OCI-LY1 (cell line): ENCODE measurements around the gene MED15.

ENCODE experiments used
- H2AFZ ChIP-seq: fragments of 200-600 bp; sonication (generic), shearing (Covaris generic); 2 replicates; pipeline ENCODE4 v1.6.0; 2014; ENCODE audit warnings: antibody characterized with exemption, mild to moderate bottlenecking, low read length
- H3F3A ChIP-seq: fragments of 200-600 bp; sonication (generic), shearing (Covaris generic); 2 replicates; pipeline ENCODE4 v1.6.0; 2014; ENCODE audit warnings: mild to moderate bottlenecking, antibody characterized with exemption, low read length, moderate library complexity; ENCODE audit not compliant: insufficient read depth
- H3K27ac ChIP-seq: fragments of 200-600 bp; sonication (generic); 2 replicates; pipeline ENCODE4 v1.5.1; 2014; ENCODE audit warnings: low read length, mixed run types, mild to moderate bottlenecking, low read depth; ENCODE audit not compliant: poor library complexity, severe bottlenecking
- H3K27me3 ChIP-seq: fragments of 200-600 bp; sonication (generic); 2 replicates; pipeline ENCODE4 v1.6.0; 2014; ENCODE audit warnings: antibody characterized with exemption, mild to moderate bottlenecking, low read length, moderate library complexity; ENCODE audit not compliant: insufficient read depth
- H3K36me3 ChIP-seq: fragments of 200-600 bp; sonication (generic); 2 replicates; pipeline ENCODE4 v1.6.1; 2014; ENCODE audit warnings: mild to moderate bottlenecking, antibody characterized with exemption, low read length, moderate library complexity, mixed read lengths; ENCODE audit not compliant: insufficient read depth
- H3K4me1 ChIP-seq: fragments of 200-600 bp; sonication (generic); 2 replicates; pipeline ENCODE4 v1.5.1; 2014; ENCODE audit warnings: mild to moderate bottlenecking, low read length, moderate library complexity; ENCODE audit not compliant: insufficient read depth, severe bottlenecking
- H3K4me2 ChIP-seq: fragments of 200-600 bp; sonication (generic), shearing (Covaris generic); 2 replicates; pipeline ENCODE4 v1.6.1; 2014; ENCODE audit warnings: low read length
- H3K4me3 ChIP-seq: fragments of 200-600 bp; sonication (generic); 2 replicates; pipeline ENCODE4 v1.5.1; 2014; ENCODE audit warnings: low read length, low read depth, mild to moderate bottlenecking, mixed read lengths; ENCODE audit not compliant: poor library complexity, severe bottlenecking
- H3K79me2 ChIP-seq: fragments of 200-600 bp; shearing (Covaris generic); 2 replicates; pipeline ENCODE4 v1.6.1; 2016; ENCODE audit warnings: mixed run types, low read length, mixed read lengths; ENCODE audit not compliant: insufficient read depth
- H3K9ac ChIP-seq: fragments of 200-600 bp; sonication (generic), shearing (Covaris generic); 2 replicates; pipeline ENCODE4 v1.6.1; 2014; ENCODE audit warnings: mild to moderate bottlenecking, low read length, mixed read lengths
- H3K9me2 ChIP-seq: fragments of 200-600 bp; sonication (generic), shearing (Covaris generic); 2 replicates; pipeline ENCODE4 v1.6.1; 2014; ENCODE audit warnings: low read depth, mild to moderate bottlenecking, low read length, mixed read lengths
- H3K9me3 ChIP-seq: fragments of 200-600 bp; shearing (Covaris generic); 2 replicates; pipeline ENCODE4 v1.6.1; 2014; ENCODE audit warnings: low read length, mixed read lengths
- H4K20me1 ChIP-seq: fragments of 200-600 bp; sonication (generic), shearing (Covaris generic); 2 replicates; pipeline ENCODE4 v1.6.0; 2016; ENCODE audit warnings: mild to moderate bottlenecking, low read length; ENCODE audit not compliant: insufficient read depth
- EZH2 ChIP-seq: fragments of 200-600 bp; sonication (generic), shearing (Covaris generic); IDR thresholded peaks from 2 replicates; pipeline ENCODE4 v1.8.0; 2017; ENCODE audit warnings: borderline replicate concordance, mixed run types, mild to moderate bottlenecking, antibody characterized with exemption, low read length, moderate library complexity, mixed read lengths
- TF ChIP-seq, protein P1 (sequence below): fragments of 200-600 bp; sonication (generic), shearing (Covaris generic); IDR thresholded peaks from 2 replicates; pipeline ENCODE4 v1.5.1; 2017; ENCODE audit warnings: mild to moderate bottlenecking, antibody characterized with exemption, low read length, moderate library complexity, mixed read lengths

The MED15 gene

GRCh38 chr22:20577045-20577444, 69.6 kb downstream of the MED15 start:
- Histone ChIP-seq H4K20me1 (no peaks in the 10 kb centered on the region), H3K27ac (no peak overlapping the region), H3K36me3 (peaks cover 63% of the 10 kb centered on the region), H3K9me3 (no peaks in the 10 kb centered on the region), H2AFZ (no peak overlapping the region), H3K4me2 (no peak overlapping the region), H3K79me2 (no peaks in the 10 kb centered on the region), H3K9me2 (no peaks in the 10 kb centered on the region), H3K27me3 (no peaks in the 10 kb centered on the region), H3F3A (no peaks in the 10 kb centered on the region), H3K4me1 (no peaks in the 10 kb centered on the region), H3K4me3 (no peak overlapping the region), H3K9ac (no peak overlapping the region)
- TF ChIP-seq, protein P1, sequence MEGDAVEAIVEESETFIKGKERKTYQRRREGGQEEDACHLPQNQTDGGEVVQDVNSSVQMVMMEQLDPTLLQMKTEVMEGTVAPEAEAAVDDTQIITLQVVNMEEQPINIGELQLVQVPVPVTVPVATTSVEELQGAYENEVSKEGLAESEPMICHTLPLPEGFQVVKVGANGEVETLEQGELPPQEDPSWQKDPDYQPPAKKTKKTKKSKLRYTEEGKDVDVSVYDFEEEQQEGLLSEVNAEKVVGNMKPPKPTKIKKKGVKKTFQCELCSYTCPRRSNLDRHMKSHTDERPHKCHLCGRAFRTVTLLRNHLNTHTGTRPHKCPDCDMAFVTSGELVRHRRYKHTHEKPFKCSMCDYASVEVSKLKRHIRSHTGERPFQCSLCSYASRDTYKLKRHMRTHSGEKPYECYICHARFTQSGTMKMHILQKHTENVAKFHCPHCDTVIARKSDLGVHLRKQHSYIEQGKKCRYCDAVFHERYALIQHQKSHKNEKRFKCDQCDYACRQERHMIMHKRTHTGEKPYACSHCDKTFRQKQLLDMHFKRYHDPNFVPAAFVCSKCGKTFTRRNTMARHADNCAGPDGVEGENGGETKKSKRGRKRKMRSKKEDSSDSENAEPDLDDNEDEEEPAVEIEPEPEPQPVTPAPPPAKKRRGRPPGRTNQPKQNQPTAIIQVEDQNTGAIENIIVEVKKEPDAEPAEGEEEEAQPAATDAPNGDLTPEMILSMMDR, result no peak
- no peak for TF ChIP-seq EZH2

- no peaks in the 10 kb centered on the region for H3K79me2 ChIP-seq
- no peaks in the 10 kb centered on the region for H3K4me1 ChIP-seq
- H3K9me2 ChIP-seq, result no peaks in the 10 kb centered on the region
- H3K9ac ChIP-seq, result no peak overlapping the region
- H3K4me3 ChIP-seq, result no peak overlapping the region
- H2AFZ ChIP-seq, result no peak overlapping the region
- H3F3A ChIP-seq, result no peaks in the 10 kb centered on the region
- H4K20me1 ChIP-seq, result no peaks in the 10 kb centered on the region
- no peaks in the 10 kb centered on the region for H3K9me3 ChIP-seq
- H3K36me3 ChIP-seq, result peaks cover 59% of the 10 kb centered on the region
- no peaks in the 10 kb centered on the region for H3K27me3 ChIP-seq
- H3K4me2 ChIP-seq, result no peak overlapping the region
- H3K27ac ChIP-seq, result no peak overlapping the region
- no peak for TF ChIP-seq EZH2
Observed at GRCh38 chr22:20577549-20577975, 70.2 kb downstream of the MED15 start.

GRCh38 chr22:20578192-20578591, 70.8 kb downstream of the MED15 start:
- no peaks in the 10 kb centered on the region for H3K9me2 ChIP-seq
- no peak overlapping the region for H2AFZ ChIP-seq
- peaks cover 61% of the 10 kb centered on the region for H3K36me3 ChIP-seq
- H3K4me2 ChIP-seq, result no peak overlapping the region
- TF ChIP-seq EZH2, result no peak
- TF ChIP-seq, protein P1, result no peak
- H4K20me1 ChIP-seq, result no peaks in the 10 kb centered on the region
- no peak overlapping the region for H3K4me3 ChIP-seq
- no peaks in the 10 kb centered on the region for H3F3A ChIP-seq
- no peak overlapping the region for H3K27ac ChIP-seq
- no peaks in the 10 kb centered on the region for H3K4me1 ChIP-seq
- H3K27me3 ChIP-seq, result no peaks in the 10 kb centered on the region
- H3K9me3 ChIP-seq, result no peaks in the 10 kb centered on the region
- H3K9ac ChIP-seq, result no peak overlapping the region
- no peaks in the 10 kb centered on the region for H3K79me2 ChIP-seq

DNA sequence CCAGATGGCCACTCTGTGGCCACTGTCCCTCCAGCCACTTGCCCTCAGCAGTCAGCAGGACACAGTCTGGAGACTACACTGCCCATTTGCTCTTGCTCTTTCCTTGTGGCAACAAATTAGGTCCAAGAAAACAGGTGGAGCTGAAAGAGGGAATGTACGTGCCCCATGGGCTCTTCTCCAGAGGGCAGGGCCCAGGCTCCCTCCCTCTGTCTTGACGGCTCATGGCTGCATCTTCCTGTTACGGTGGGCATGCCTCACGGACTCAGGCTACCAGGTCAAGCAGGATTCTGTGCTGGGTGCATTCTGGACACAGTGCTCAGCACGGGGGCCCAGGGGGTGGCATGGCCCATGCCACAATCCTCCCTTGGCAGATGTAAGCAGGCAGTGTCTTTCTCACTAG, 71.3 kb downstream of the MED15 start:
- Histone ChIP-seq H2AFZ (no peak overlapping the region), H3K4me2 (no peak overlapping the region), H3K4me1 (no peaks in the 10 kb centered on the region), H3K27ac (no peak overlapping the region), H3K36me3 (peaks cover 61% of the 10 kb centered on the region), H3K27me3 (no peaks in the 10 kb centered on the region), H3K9me3 (no peaks in the 10 kb centered on the region), H3K9ac (no peak overlapping the region), H4K20me1 (no peaks in the 10 kb centered on the region), H3K9me2 (no peaks in the 10 kb centered on the region), H3K79me2 (no peaks in the 10 kb centered on the region), H3K4me3 (no peak overlapping the region), H3F3A (no peaks in the 10 kb centered on the region)
- TF ChIP-seq, protein P1, result no peak
- TF ChIP-seq EZH2, result no peak
